ENCODE measurements around the gene SLX4IP.

Gene SLX4IP

GRCh38 chr20:10492065-10492464, 57.0 kb downstream of the SLX4IP start:
- Histone ChIP-seq H3K9ac (ENCODE audit: low read length) (no peak overlapping the region), H4K8ac (ENCODE audit: low read depth, low read length) (no peak overlapping the region), H3K23ac (ENCODE audit: low read length) (no peak overlapping the region), H3K18ac (ENCODE audit: low read length) (no peak overlapping the region), H4K5ac (ENCODE audit: low read length) (no peak overlapping the region), H3K4me2 (ENCODE audit: low read length) (no peak overlapping the region), H3K4me3 (ENCODE audit: low read length) (no peak overlapping the region), H3K36me3 (ENCODE audit: control insufficient read depth, insufficient read depth, low read length) (no peaks in the 10 kb centered on the region), H2AK5ac (ENCODE audit: low read length) (no peak overlapping the region), H3K4ac (ENCODE audit: low read depth, low read length) (no peak overlapping the region), H3K4me1 (ENCODE audit: control insufficient read depth, low read depth, low read length) (peaks cover 11% of the 10 kb centered on the region), H3K56ac (ENCODE audit: low read length) (no peak overlapping the region), H2BK5ac (ENCODE audit: low read length) (no peak overlapping the region), H3K27me3 (ENCODE audit: insufficient read depth, low read length, poor library complexity) (no peaks in the 10 kb centered on the region), H2BK120ac (ENCODE audit: low read depth, low read length) (no peak overlapping the region), H3K79me1 (ENCODE audit: low read length) (no peaks in the 10 kb centered on the region), H2BK15ac (replicated peaks; ENCODE audit: low read depth) (no peak overlapping the region), H3K27ac (ENCODE audit: low read depth, low read length) (no peak overlapping the region), H3K79me2 (ENCODE audit: control insufficient read depth, insufficient read depth, low read length) (no peaks in the 10 kb centered on the region)
- no peak for DNase-seq
- WGBS (ENCODE audit: extremely low coverage, insufficient coverage, low lambda C conversion rate), result no CpG with 5 or more reads among the region's 2 CpGs

- H3K79me1 ChIP-seq (ENCODE audit: low read length), result no peaks in the 10 kb centered on the region
- H3K27me3 ChIP-seq (ENCODE audit: insufficient read depth, low read length, poor library complexity), result no peaks in the 10 kb centered on the region
- no peak overlapping the region for H3K23ac ChIP-seq (ENCODE audit: low read length)
- H3K79me2 ChIP-seq (ENCODE audit: control insufficient read depth, insufficient read depth, low read length), result no peaks in the 10 kb centered on the region
- no peak overlapping the region for H2BK120ac ChIP-seq (ENCODE audit: low read depth, low read length)
- no peak overlapping the region for H3K18ac ChIP-seq (ENCODE audit: low read length)
- no peak overlapping the region for H3K27ac ChIP-seq (ENCODE audit: low read depth, low read length)
- H2BK5ac ChIP-seq (ENCODE audit: low read length), result no peak overlapping the region
- H3K36me3 ChIP-seq (ENCODE audit: control insufficient read depth, insufficient read depth, low read length), result no peaks in the 10 kb centered on the region
- no peak overlapping the region for H3K56ac ChIP-seq (ENCODE audit: low read length)
- H3K9ac ChIP-seq (ENCODE audit: low read length), result no peak overlapping the region
- H3K4me1 ChIP-seq (ENCODE audit: control insufficient read depth, low read depth, low read length), result peaks cover 11% of the 10 kb centered on the region
- no peak overlapping the region for H3K4me3 ChIP-seq (ENCODE audit: low read length)
- WGBS (ENCODE audit: extremely low coverage, insufficient coverage, low lambda C conversion rate), result no CpG with 5 or more reads among the region's 2 CpGs
- no peak overlapping the region for H2BK15ac ChIP-seq (replicated peaks; ENCODE audit: low read depth)
- H3K4ac ChIP-seq (ENCODE audit: low read depth, low read length), result no peak overlapping the region
- H4K8ac ChIP-seq (ENCODE audit: low read depth, low read length), result no peak overlapping the region
- peak; percentile 47 for DNase-seq
- H3K4me2 ChIP-seq (ENCODE audit: low read length), result no peak overlapping the region
- H4K5ac ChIP-seq (ENCODE audit: low read length), result no peak overlapping the region
- no peak overlapping the region for H2AK5ac ChIP-seq (ENCODE audit: low read length)
Measured at GRCh38 chr20:10492844-10493243, 57.7 kb downstream of the SLX4IP start.

GRCh38 chr20:10495173-10495572, 60.1 kb downstream of the SLX4IP start:
- peaks cover 4% of the 10 kb centered on the region for H3K4me1 ChIP-seq (ENCODE audit: control insufficient read depth, low read depth, low read length)
- H2BK15ac ChIP-seq (replicated peaks; ENCODE audit: low read depth), result no peak overlapping the region
- no peak overlapping the region for H4K5ac ChIP-seq (ENCODE audit: low read length)
- H3K36me3 ChIP-seq (ENCODE audit: control insufficient read depth, insufficient read depth, low read length), result no peaks in the 10 kb centered on the region
- no peak overlapping the region for H3K56ac ChIP-seq (ENCODE audit: low read length)
- no peak overlapping the region for H2AK5ac ChIP-seq (ENCODE audit: low read length)
- H3K4ac ChIP-seq (ENCODE audit: low read depth, low read length), result no peak overlapping the region
- H2BK5ac ChIP-seq (ENCODE audit: low read length), result no peak overlapping the region
- H4K8ac ChIP-seq (ENCODE audit: low read depth, low read length), result no peak overlapping the region
- no peak overlapping the region for H2BK120ac ChIP-seq (ENCODE audit: low read depth, low read length)
- H3K79me2 ChIP-seq (ENCODE audit: control insufficient read depth, insufficient read depth, low read length), result no peaks in the 10 kb centered on the region
- H3K27ac ChIP-seq (ENCODE audit: low read depth, low read length), result no peak overlapping the region
- H3K23ac ChIP-seq (ENCODE audit: low read length), result no peak overlapping the region
- no peak for DNase-seq
- H3K4me3 ChIP-seq (ENCODE audit: low read length), result no peak overlapping the region
- H3K18ac ChIP-seq (ENCODE audit: low read length), result no peak overlapping the region
- WGBS (ENCODE audit: extremely low coverage, insufficient coverage, low lambda C conversion rate), result 96% methylated on average over 2 of the region's 2 CpGs
- no peaks in the 10 kb centered on the region for H3K79me1 ChIP-seq (ENCODE audit: low read length)
- no peak overlapping the region for H3K9ac ChIP-seq (ENCODE audit: low read length)
- no peaks in the 10 kb centered on the region for H3K27me3 ChIP-seq (ENCODE audit: insufficient read depth, low read length, poor library complexity)
- H3K4me2 ChIP-seq (ENCODE audit: low read length), result no peak overlapping the region

GRCh38 chr20:10496465-10496864, 61.4 kb downstream of the SLX4IP start:
- no peak overlapping the region for H3K4me3 ChIP-seq (ENCODE audit: low read length)
- peaks cover 3% of the 10 kb centered on the region for H3K4me1 ChIP-seq (ENCODE audit: control insufficient read depth, low read depth, low read length)
- no peaks in the 10 kb centered on the region for H3K36me3 ChIP-seq (ENCODE audit: control insufficient read depth, insufficient read depth, low read length)
- H3K27ac ChIP-seq (ENCODE audit: low read depth, low read length), result no peak overlapping the region
- peak overlapping the region; percentile 75 for H3K18ac ChIP-seq (ENCODE audit: low read length)
- H4K5ac ChIP-seq (ENCODE audit: low read length), result no peak overlapping the region
- H3K4ac ChIP-seq (ENCODE audit: low read depth, low read length), result no peak overlapping the region
- H3K4me2 ChIP-seq (ENCODE audit: low read length), result no peak overlapping the region
- no peak overlapping the region for H4K8ac ChIP-seq (ENCODE audit: low read depth, low read length)
- no peak for DNase-seq
- no peaks in the 10 kb centered on the region for H3K79me1 ChIP-seq (ENCODE audit: low read length)
- WGBS (ENCODE audit: extremely low coverage, insufficient coverage, low lambda C conversion rate), result no CpG with 5 or more reads among the region's 2 CpGs
- H3K9ac ChIP-seq (ENCODE audit: low read length), result no peak overlapping the region
- H3K56ac ChIP-seq (ENCODE audit: low read length), result no peak overlapping the region
- no peak overlapping the region for H2BK120ac ChIP-seq (ENCODE audit: low read depth, low read length)
- H2AK5ac ChIP-seq (ENCODE audit: low read length), result no peak overlapping the region
- H2BK5ac ChIP-seq (ENCODE audit: low read length), result no peak overlapping the region
- no peaks in the 10 kb centered on the region for H3K79me2 ChIP-seq (ENCODE audit: control insufficient read depth, insufficient read depth, low read length)
- H3K27me3 ChIP-seq (ENCODE audit: insufficient read depth, low read length, poor library complexity), result no peaks in the 10 kb centered on the region
- H3K23ac ChIP-seq (ENCODE audit: low read length), result no peak overlapping the region
- peak overlapping the region; percentile 36 for H2BK15ac ChIP-seq (replicated peaks; ENCODE audit: low read depth)

GRCh38 chr20:10497283-10497682, 62.2 kb downstream of the SLX4IP start:
- no peak for DNase-seq
- Histone ChIP-seq H3K4ac (ENCODE audit: low read depth, low read length) (no peak overlapping the region), H4K8ac (ENCODE audit: low read depth, low read length) (no peak overlapping the region), H2AK5ac (ENCODE audit: low read length) (no peak overlapping the region), H3K4me2 (ENCODE audit: low read length) (no peak overlapping the region), H3K79me1 (ENCODE audit: low read length) (no peaks in the 10 kb centered on the region), H2BK120ac (ENCODE audit: low read depth, low read length) (no peak overlapping the region), H3K23ac (ENCODE audit: low read length) (no peak overlapping the region), H3K9ac (ENCODE audit: low read length) (no peak overlapping the region), H2BK5ac (ENCODE audit: low read length) (no peak overlapping the region), H3K4me1 (ENCODE audit: control insufficient read depth, low read depth, low read length) (peaks cover 4% of the 10 kb centered on the region), H3K18ac (ENCODE audit: low read length) (no peak overlapping the region), H2BK15ac (replicated peaks; ENCODE audit: low read depth) (no peak overlapping the region), H4K5ac (ENCODE audit: low read length) (no peak overlapping the region), H3K27me3 (ENCODE audit: insufficient read depth, low read length, poor library complexity) (no peaks in the 10 kb centered on the region), H3K56ac (ENCODE audit: low read length) (no peak overlapping the region), H3K79me2 (ENCODE audit: control insufficient read depth, insufficient read depth, low read length) (peaks cover 2% of the 10 kb centered on the region), H3K27ac (ENCODE audit: low read depth, low read length) (no peak overlapping the region), H3K36me3 (ENCODE audit: control insufficient read depth, insufficient read depth, low read length) (no peaks in the 10 kb centered on the region), H3K4me3 (ENCODE audit: low read length) (no peak overlapping the region)
- no CpG with 5 or more reads among the region's 2 CpGs for WGBS (ENCODE audit: extremely low coverage, insufficient coverage, low lambda C conversion rate)

GRCh38 chr20:10497791-10498190, 62.7 kb downstream of the SLX4IP start:
- no peak overlapping the region for H3K4me3 ChIP-seq (ENCODE audit: low read length)
- H3K4ac ChIP-seq (ENCODE audit: low read depth, low read length), result no peak overlapping the region
- H3K27me3 ChIP-seq (ENCODE audit: insufficient read depth, low read length, poor library complexity), result no peaks in the 10 kb centered on the region
- no peak overlapping the region for H3K4me2 ChIP-seq (ENCODE audit: low read length)
- peaks cover 4% of the 10 kb centered on the region for H3K4me1 ChIP-seq (ENCODE audit: control insufficient read depth, low read depth, low read length)
- DNase-seq, result no peak
- no peak overlapping the region for H3K9ac ChIP-seq (ENCODE audit: low read length)
- peaks cover 2% of the 10 kb centered on the region for H3K79me2 ChIP-seq (ENCODE audit: control insufficient read depth, insufficient read depth, low read length)
- H2BK120ac ChIP-seq (ENCODE audit: low read depth, low read length), result no peak overlapping the region
- no peak overlapping the region for H2BK5ac ChIP-seq (ENCODE audit: low read length)
- no peak overlapping the region for H3K27ac ChIP-seq (ENCODE audit: low read depth, low read length)
- no peak overlapping the region for H2AK5ac ChIP-seq (ENCODE audit: low read length)
- H4K5ac ChIP-seq (ENCODE audit: low read length), result no peak overlapping the region
- H3K36me3 ChIP-seq (ENCODE audit: control insufficient read depth, insufficient read depth, low read length), result no peaks in the 10 kb centered on the region
- H3K56ac ChIP-seq (ENCODE audit: low read length), result no peak overlapping the region
- H2BK15ac ChIP-seq (replicated peaks; ENCODE audit: low read depth), result no peak overlapping the region
- no peak overlapping the region for H3K18ac ChIP-seq (ENCODE audit: low read length)
- H4K8ac ChIP-seq (ENCODE audit: low read depth, low read length), result no peak overlapping the region
- H3K79me1 ChIP-seq (ENCODE audit: low read length), result no peaks in the 10 kb centered on the region
- no peak overlapping the region for H3K23ac ChIP-seq (ENCODE audit: low read length)
